HG02610 (cell line): ENCODE measurements around the gene NTMT1.
"Not testable (repeated sequence)": the region's sequence is repeated elsewhere in the genome, so short reads cannot be mapped to it uniquely, and the experiment has no call there.

Experiments
- ATAC-seq: cut with Tn5 transposase; IDR thresholded peaks from one replicate; pipeline ENCODE4 v1.9.1; 2021; ENCODE audit warnings: mild to moderate bottlenecking, moderate library complexity; ENCODE audit not compliant: unreplicated experiment

Gene NTMT1

GRCh38 chr9:129626079-129626624 lies at the start of gene NTMT1:
Gene NTMT1 (plus strand): TSS chr9:129626163. CDS start chr9:129632704, 6,541 bp downstream.
- ATAC-seq: peak; percentile 69

- no peak for ATAC-seq
Measured at GRCh38 chr9:129576546-129577543, 49.1 kb upstream of the NTMT1 start.

- no peak for ATAC-seq
Measured at GRCh38 chr9:129579294-129579693, 46.7 kb upstream of the NTMT1 start.

GRCh38 chr9:129580211-129580915 lies 45.6 kb upstream of the NTMT1 start:
- ATAC-seq: no peak

GRCh38 chr9:129581505-129582189 lies 44.3 kb upstream of the NTMT1 start:
- no peak for ATAC-seq

GRCh38 chr9:129582855-129583254 lies 43.1 kb upstream of the NTMT1 start:
- no peak for ATAC-seq

- ATAC-seq: no peak
Measured at GRCh38 chr9:129583308-129584038, 42.5 kb upstream of the NTMT1 start.

- ATAC-seq: no peak
Measured at GRCh38 chr9:129584136-129584535, 41.8 kb upstream of the NTMT1 start.

- no peak for ATAC-seq
Measured at GRCh38 chr9:129585352-129585751, 40.6 kb upstream of the NTMT1 start.

GRCh38 chr9:129586245-129586644 lies 39.7 kb upstream of the NTMT1 start:
- ATAC-seq: no peak

- no peak for ATAC-seq
Measured at GRCh38 chr9:129586685-129587084, 39.3 kb upstream of the NTMT1 start.

- ATAC-seq: no peak
Measured at GRCh38 chr9:129587487-129588262, 38.3 kb upstream of the NTMT1 start.

GRCh38 chr9:129590466-129590865 lies 35.5 kb upstream of the NTMT1 start:
- ATAC-seq: no peak

GRCh38 chr9:129591916-129592315 lies 34.0 kb upstream of the NTMT1 start:
- no peak for ATAC-seq

- not testable (repeated sequence) for ATAC-seq
Measured at GRCh38 chr9:129592790-129593189, 33.2 kb upstream of the NTMT1 start.

GRCh38 chr9:129594632-129595031 lies 31.3 kb upstream of the NTMT1 start:
- no peak for ATAC-seq

- no peak for ATAC-seq
Measured at GRCh38 chr9:129595311-129595741, 30.6 kb upstream of the NTMT1 start.

GRCh38 chr9:129595903-129596540 lies 29.9 kb upstream of the NTMT1 start:
- ATAC-seq: no peak
